Activated naive CD4-positive, alpha-beta T cell treated with anti-CD3 and anti-CD28 coated beads, Interleukin-2, amount 10 ng/mL, durations not matched to agents 7 days and 5 days (primary cell): ENCODE data around the gene PIAS1.
"Not testable (repeated sequence)": the region's sequence is repeated elsewhere in the genome, so short reads cannot be mapped to it uniquely, and the experiment has no call there.

ENCODE experiments used
- CTCF ChIA-PET: fragments of 350-600 bp; sonication (Branson Sonifier 250); formaldehyde crosslinking; loops from one replicate; lab custom pipeline; 2021; ENCODE audit warnings: antibody characterized with exemption; lab: Charles Lee
- DNase-seq: peaks from one replicate; pipeline ENCODE4 v3.0.0-alpha.2; 2020
- H3K27ac Mint-ChIP-seq: one replicate; pipeline ENCODE4 v1.8.0; 2021; ENCODE audit warnings: mild to moderate bottlenecking, moderate library complexity, mixed read lengths
- H3K27me3 Mint-ChIP-seq: one replicate; pipeline ENCODE4 v1.8.0; 2021; ENCODE audit warnings: mild to moderate bottlenecking, mixed read lengths
- H3K36me3 Mint-ChIP-seq: one replicate; pipeline ENCODE4 v1.8.0; 2021; ENCODE audit warnings: mixed read lengths
- H3K4me1 Mint-ChIP-seq: one replicate; pipeline ENCODE4 v1.8.0; 2021; ENCODE audit warnings: mixed read lengths
- H3K4me3 Mint-ChIP-seq: one replicate; pipeline ENCODE4 v1.8.0; 2021; ENCODE audit warnings: mild to moderate bottlenecking, moderate library complexity, mixed read lengths
- H3K9me3 Mint-ChIP-seq: one replicate; pipeline ENCODE4 v1.8.0; 2021; ENCODE audit warnings: mixed read lengths

The PIAS1 gene

DNA sequence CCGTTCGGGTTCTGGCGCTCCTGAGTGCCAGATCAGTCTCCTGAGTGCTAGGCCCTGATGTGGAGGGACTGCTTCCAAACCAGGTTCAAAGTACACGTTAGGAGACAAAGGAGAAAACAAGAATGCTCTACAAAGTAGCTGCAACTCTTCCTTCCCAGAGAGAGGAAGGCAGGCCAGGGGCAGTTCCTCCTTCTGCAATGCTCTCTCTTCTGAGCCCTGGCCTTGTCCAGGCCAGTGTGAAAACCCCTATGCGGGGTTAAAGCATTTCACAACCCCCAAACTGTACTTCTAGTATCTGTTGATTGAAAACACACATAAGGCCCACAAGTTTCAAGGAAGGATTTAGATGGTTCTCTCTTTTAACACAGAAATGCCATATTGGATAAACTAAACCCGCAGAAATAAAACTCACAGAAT is 160.7 kb downstream of the PIAS1 start:
- CTCF ChIA-PET: no interaction called here
- Mint-ChIP-seq H3K4me3 (no peak overlapping the region), H3K36me3 (peaks cover 11% of the 10 kb centered on the region), H3K9me3 (no peaks in the 10 kb centered on the region), H3K27ac (no peak overlapping the region), H3K27me3 (no peaks in the 10 kb centered on the region), H3K4me1 (peaks cover 10% of the 10 kb centered on the region)
- DNase-seq: no peak

DNA sequence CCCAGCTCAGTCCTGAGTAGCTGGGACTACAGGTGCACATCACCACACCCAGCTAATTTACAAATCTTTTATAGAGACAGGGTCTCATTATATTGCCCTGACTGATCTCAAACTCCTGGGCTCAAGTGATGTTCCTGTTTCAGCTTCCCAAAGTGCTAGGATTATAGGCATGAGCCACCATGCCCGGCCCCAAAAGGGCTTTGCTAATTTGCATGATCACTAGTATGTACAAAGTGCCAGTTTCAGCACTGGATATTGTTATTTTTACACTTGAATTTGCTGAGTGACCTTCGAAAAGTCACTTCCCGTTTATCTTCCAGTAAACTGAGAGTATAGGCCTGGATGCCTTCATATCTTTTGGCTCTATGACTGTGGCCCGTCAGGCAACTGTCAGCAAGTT is 163.2 kb downstream of the PIAS1 start:
- no peak for DNase-seq
- no peaks in the 10 kb centered on the region for H3K4me1 Mint-ChIP-seq

DNA sequence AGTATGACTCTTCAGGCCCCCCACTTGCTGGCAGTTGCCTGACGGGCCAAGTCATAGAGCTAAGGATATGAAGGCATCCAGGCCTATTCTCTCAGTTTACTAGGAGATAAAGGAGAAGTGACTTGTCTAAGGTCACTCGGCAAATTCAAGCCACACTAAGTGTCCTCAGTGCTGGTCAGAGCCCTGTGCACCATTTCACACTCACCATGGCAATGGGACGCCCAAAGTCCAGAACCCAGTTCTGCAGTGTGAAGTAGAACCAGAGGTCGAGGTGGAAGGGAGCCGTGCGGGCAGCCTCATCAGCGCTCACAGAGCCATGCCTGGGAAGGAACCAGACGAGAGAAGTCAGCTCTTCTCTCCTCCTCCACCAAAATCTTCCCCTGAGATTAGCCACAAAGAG is 164.2 kb downstream of the PIAS1 start:
- Mint-ChIP-seq H3K9me3 (no peaks in the 10 kb centered on the region), H3K4me3 (no peak overlapping the region), H3K27ac (peak overlapping the region; percentile 49), H3K4me1 (peaks cover 2% of the 10 kb centered on the region), H3K27me3 (no peaks in the 10 kb centered on the region), H3K36me3 (peaks cover 18% of the 10 kb centered on the region)
- no peak for DNase-seq
- CTCF ChIA-PET: no interaction called here

More for the DNA sequence above, 163.2 kb downstream of the PIAS1 start:
- Mint-ChIP-seq H3K9me3 (no peaks in the 10 kb centered on the region), H3K4me3 (no peak overlapping the region), H3K27ac (no peak overlapping the region), H3K36me3 (peaks cover 13% of the 10 kb centered on the region), H3K27me3 (no peaks in the 10 kb centered on the region)
- CTCF ChIA-PET: no interaction called here

DNA sequence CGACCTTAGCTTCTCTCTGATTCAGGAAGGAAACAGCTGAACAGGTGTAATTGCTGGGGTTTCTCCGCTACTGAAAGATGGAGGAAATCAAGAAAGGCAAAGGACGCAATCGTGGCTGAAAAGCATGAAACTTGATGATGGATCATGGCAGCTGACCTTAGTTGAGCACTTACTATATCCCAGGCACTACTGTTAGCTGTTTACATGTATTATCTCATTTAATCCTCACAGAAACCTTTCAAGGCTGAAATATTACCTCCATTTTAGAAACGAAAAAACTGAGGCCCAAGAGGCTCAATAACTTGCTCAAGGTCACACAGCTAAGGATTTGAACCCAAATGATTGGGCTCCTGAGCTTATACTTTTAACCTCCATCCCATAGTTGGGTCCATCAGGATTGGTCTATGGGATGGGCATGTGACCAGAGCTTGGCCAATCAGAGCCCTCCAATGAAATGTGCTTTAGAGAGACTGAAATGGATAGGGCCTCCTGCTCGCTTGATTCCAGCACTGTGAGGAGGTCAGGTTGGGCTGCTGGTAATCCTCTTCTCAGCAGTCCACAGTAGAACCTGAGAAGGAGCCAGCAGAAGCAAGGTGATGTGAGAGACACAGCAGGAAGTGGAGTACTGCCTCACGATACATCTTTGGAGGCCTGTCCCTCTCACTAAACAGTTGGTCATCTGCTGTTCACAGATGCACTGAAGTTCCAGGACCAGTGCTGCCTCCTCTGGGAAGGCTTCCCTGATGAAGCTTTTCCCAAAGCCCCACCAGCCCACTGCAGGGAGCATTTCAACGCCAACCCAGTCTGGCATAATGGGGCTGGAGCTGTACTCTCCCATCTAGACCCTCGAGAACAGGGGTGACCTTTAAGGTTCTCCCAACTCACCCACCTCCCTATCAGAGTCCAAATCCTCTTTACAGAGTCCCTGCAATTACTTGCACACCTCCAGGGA is 165.0 kb downstream of the PIAS1 start:
- CTCF ChIA-PET: interaction anchor here (1.2 kb wide), 1 partner anchor 9 kb away, joined by 3 read pairs; no protein-coding TSS in a partner anchor

DNA sequence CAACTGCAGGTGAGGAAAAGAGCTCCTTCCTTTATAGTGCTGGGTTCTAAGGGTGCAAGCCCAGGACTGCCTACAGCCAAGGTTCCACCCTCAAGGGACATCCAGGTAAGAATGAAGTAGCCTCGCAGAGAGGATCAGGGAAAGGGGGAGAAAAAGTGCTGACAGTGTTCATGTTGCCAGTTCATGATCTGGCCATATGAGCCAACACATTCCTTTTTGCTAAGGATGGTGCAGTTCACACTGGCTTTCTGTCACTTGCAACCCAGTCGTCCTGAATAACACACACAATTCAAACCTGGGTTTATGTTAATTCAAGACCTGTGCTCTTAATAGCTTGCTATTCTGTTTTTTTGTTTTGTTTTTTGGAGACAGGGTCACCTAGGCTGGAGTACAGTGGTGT is 166.4 kb downstream of the PIAS1 start:
- no peaks in the 10 kb centered on the region for H3K27me3 Mint-ChIP-seq
- CTCF ChIA-PET: interaction anchor here (1.2 kb wide), 1 partner anchor 10 kb away, joined by 3 read pairs; no protein-coding TSS in a partner anchor
- H3K4me3 Mint-ChIP-seq: no peak overlapping the region
- DNase-seq: no peak
- no peaks in the 10 kb centered on the region for H3K9me3 Mint-ChIP-seq
- peaks cover 25% of the 10 kb centered on the region for H3K36me3 Mint-ChIP-seq
- no peak overlapping the region for H3K27ac Mint-ChIP-seq
- peaks cover 14% of the 10 kb centered on the region for H3K4me1 Mint-ChIP-seq

More for the DNA sequence above, 165.0 kb downstream of the PIAS1 start:
- H3K9me3 Mint-ChIP-seq: no peaks in the 10 kb centered on the region
- H3K27ac Mint-ChIP-seq: no peak overlapping the region
- H3K36me3 Mint-ChIP-seq: peaks cover 18% of the 10 kb centered on the region
- no peaks in the 10 kb centered on the region for H3K27me3 Mint-ChIP-seq
- no peak overlapping the region for H3K4me3 Mint-ChIP-seq
- DNase-seq: no peak
- H3K4me1 Mint-ChIP-seq: peaks cover 2% of the 10 kb centered on the region

DNA sequence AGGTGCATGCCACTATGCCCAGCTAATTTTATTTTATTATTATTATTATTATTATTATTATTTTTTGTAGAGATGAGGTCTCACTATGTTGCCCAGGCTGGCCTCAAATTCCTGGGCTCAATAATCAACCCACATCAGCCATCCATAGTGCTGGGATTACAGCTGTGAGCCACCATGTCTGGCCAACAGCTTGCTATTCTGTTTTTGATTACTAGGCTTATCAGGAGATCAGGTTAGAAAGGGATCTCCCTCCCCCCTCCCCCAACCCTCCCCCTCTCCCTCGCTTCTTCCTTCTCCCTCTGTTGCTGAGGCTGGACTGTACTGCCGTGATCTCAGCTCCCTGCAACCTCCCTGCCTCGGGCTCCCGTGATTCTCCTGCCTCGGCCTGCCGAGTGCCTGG is 166.9 kb downstream of the PIAS1 start:
- DNase-seq: no peak
- Mint-ChIP-seq H3K27ac (no peak overlapping the region), H3K4me1 (peaks cover 14% of the 10 kb centered on the region), H3K4me3 (no peak overlapping the region), H3K9me3 (no peaks in the 10 kb centered on the region), H3K27me3 (no peaks in the 10 kb centered on the region), H3K36me3 (peaks cover 25% of the 10 kb centered on the region)
- CTCF ChIA-PET: interaction anchor here (1.2 kb wide), 1 partner anchor 11 kb away, joined by 3 read pairs; no protein-coding TSS in a partner anchor

DNA sequence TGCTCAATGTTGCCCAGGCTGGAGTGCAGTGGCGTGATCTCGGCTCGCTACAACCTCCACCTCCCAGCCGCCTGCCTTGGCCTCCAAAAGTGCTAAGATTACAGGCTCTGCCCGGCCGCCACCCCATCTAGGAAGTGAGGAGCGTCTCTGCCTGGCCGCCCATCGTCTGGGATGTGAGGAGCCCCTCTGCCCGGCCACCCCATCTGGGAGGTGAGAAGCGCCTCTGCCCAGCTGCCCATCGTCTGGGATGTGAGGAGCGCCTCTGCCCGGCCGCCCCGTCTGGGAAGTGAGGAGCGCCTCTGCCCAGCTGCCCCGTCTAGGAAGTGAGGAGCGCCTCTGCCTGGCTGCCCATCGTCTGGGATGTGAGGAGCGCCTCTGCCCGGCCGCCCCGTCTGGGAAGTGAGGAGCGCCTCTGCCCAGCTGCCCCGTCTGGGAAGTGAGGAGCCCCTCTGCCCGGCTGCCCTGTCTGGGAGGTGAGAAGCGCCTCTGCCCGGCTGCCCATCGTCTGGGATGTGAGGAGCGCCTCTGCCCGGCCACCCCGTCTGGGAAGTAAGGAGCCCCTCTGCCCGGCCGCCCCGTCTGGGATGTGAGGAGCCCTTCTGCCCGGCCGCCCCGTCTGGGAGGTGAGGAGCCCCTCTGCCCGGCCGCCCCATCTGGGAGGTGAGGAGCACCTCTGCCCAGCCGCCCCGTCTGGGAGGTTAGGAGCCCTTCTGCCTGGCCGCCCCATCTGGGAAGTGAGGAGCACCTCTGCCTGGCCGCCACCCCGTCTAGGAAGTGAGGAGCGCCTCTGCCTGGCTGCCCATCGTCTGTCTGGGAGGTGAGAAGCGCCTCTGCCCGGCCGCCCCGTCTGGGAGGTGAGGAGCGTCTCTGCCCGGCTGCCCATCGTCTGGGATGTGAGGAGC is 167.7 kb downstream of the PIAS1 start:
- H3K9me3 Mint-ChIP-seq, CTCF ChIA-PET: not testable (repeated sequence)

DNA sequence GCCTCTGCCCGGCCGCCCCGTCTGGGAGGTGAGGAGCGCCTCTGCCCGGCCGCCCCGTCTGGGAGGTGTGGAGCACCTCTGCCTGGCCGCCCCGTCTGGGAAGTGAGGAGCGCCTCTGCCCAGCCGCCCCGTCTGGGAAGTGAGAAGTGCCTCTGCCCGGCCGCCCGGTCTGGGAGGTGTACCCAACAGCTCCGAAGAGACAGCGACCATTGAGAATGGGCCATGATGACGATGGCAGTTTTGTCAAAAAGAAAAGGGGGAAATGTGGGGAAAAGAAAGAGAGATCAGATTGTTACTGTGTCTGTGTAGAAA is 168.3 kb downstream of the PIAS1 start:
- DNase-seq, CTCF ChIA-PET, H3K27me3 Mint-ChIP-seq, H3K4me3 Mint-ChIP-seq, H3K9me3 Mint-ChIP-seq, H3K27ac Mint-ChIP-seq: not testable (repeated sequence)
- H3K4me1 Mint-ChIP-seq: peaks cover 23% of the 10 kb centered on the region
- H3K36me3 Mint-ChIP-seq: peaks cover 23% of the 10 kb centered on the region

More for the DNA sequence above, 167.7 kb downstream of the PIAS1 start:
- Mint-ChIP-seq H3K4me1 (peaks cover 20% of the 10 kb centered on the region), H3K36me3 (peaks cover 25% of the 10 kb centered on the region)
- not testable (repeated sequence) for H3K4me3 Mint-ChIP-seq, DNase-seq, H3K27me3 Mint-ChIP-seq, H3K27ac Mint-ChIP-seq

DNA sequence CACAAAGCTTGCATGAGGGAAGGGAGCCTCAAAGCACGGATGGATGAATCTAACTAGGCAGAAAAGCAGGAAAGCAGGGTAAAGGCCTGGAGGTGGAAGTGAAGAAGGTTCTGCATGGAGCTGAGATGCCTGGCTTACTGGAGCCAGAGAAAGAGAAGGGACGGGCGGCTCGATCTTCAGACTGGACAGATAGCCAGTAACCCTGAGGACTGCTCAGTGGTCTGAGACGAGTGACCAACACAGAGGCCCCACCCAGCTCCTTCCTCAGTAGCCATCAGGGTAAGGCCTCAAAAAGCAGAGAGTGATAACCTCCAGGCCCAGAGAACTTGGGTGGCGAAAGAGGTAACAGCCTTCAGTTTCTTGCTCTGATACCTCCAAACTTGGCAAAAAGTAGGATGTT is 169.1 kb downstream of the PIAS1 start:
- H3K4me3 Mint-ChIP-seq: no peak overlapping the region
- H3K4me1 Mint-ChIP-seq: peaks cover 31% of the 10 kb centered on the region
- H3K27me3 Mint-ChIP-seq: no peaks in the 10 kb centered on the region
- H3K36me3 Mint-ChIP-seq: peaks cover 19% of the 10 kb centered on the region
- H3K27ac Mint-ChIP-seq: no peak overlapping the region
- no peaks in the 10 kb centered on the region for H3K9me3 Mint-ChIP-seq
- DNase-seq: no peak
- CTCF ChIA-PET: no interaction called here

DNA sequence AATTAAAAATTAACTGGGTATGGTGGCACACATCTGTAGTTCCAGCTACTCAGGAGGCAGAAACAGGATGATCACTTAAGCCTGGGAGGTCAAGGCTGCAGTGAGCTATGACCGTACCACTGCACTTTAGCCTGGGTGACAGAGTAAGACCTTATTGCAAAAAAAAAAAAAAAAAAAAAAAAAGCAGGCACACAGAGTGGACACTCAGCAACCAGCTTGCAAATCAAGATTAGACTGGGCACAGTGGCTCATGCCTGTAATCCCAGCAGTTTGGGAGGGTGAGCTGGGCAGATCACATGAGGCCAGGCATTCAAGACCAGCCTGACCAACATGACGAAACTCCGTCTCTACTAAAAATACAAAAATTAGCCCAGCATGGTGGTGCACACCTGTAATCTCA is 170.0 kb downstream of the PIAS1 start:
- Mint-ChIP-seq H3K27ac (no peak overlapping the region), H3K27me3 (no peaks in the 10 kb centered on the region), H3K4me1 (peaks cover 39% of the 10 kb centered on the region), H3K36me3 (peaks cover 22% of the 10 kb centered on the region), H3K9me3 (no peaks in the 10 kb centered on the region), H3K4me3 (no peak overlapping the region)
- CTCF ChIA-PET: interaction anchor here (1.0 kb wide), 1 partner anchor 13 kb away, joined by 4 read pairs; no protein-coding TSS in a partner anchor
- DNase-seq: no peak

DNA sequence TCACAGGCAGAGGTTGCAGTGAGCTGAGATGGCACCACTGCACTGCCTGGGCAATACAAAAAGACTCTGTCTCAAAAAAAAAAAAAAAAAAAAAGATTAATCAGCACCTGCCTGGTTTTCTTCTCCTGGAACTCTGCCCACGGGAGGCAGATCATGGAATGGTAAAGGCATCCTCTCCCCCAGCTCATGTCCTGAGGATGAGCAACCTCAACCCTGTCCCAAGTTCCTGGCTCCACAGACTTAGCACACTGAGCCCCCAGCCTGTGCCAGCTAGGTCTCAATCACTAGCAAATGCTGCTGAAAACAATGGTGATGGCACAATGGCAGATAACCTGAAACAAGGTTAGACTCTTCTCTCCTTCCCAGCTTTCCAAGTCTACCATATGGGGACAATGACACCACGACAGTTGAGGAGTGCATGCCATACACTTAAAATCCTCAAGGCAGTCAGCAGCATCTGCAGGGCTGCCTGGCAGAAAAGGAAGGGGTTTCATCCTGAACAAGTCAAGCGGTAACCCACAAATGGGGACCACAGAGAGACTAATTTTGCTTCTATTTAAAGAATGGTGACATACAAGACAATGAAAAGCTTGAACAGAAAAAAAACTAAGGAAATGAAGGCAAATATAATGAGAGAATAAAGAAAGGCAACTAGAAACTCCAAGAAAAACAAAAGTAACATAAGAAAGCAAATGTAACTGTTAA is 170.6 kb downstream of the PIAS1 start:
- H3K27ac Mint-ChIP-seq: peak overlapping the region; percentile 56
- peaks cover 39% of the 10 kb centered on the region for H3K4me1 Mint-ChIP-seq
- peak; percentile 43 for DNase-seq
- no peaks in the 10 kb centered on the region for H3K9me3 Mint-ChIP-seq
- H3K36me3 Mint-ChIP-seq: peaks cover 22% of the 10 kb centered on the region
- H3K4me3 Mint-ChIP-seq: no peak overlapping the region
- CTCF ChIA-PET: interaction anchor here (1.0 kb wide), 1 partner anchor 14 kb away, joined by 4 read pairs; no protein-coding TSS in a partner anchor
- no peaks in the 10 kb centered on the region for H3K27me3 Mint-ChIP-seq

DNA sequence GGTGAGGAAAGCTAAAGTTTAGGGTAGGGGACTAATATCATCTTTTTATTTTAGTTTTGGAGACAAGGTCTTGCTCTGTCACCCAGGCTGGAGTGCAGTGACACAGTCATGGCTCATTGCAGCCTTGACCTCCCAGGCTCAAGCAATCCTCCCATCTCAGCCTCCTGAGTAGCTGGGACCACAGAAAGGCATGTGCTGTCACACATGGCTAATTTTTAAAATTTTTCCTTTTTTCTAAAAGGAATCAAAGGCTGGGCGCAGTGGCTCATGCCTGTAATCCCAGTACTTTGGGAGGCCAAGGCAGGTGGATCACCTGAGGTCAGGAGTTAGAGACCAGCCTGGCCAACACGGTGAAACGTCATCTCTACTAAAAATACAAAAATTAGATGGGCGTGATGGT is 171.3 kb downstream of the PIAS1 start:
- CTCF ChIA-PET: not testable (repeated sequence)
- H3K27ac Mint-ChIP-seq: peak overlapping the region; percentile 56
- peaks cover 45% of the 10 kb centered on the region for H3K4me1 Mint-ChIP-seq

DNA sequence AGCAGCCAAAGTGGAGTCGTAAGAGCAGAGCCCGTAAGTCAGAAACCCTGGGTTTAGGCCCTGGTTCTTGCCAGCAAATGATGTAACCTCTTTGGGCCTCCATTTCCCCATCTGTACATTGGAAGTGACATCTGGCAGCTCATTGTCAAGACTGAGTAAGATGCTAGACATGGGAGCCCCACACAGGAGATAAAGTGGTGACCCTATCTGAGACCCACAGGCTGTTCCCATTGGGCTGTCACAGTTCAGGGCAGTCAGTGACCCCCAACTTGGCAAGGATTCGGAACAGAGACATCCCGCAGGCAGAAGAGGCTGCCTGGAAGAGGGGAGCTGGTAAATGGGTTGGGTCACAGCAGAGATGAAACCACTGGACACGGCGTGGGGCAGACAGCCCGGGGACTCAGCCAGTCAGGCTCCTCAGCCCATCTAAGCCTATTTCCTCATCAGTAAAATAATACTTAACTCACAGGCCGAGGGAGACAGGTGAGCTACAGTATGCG is 173.6 kb downstream of the PIAS1 start:
- peaks cover 21% of the 10 kb centered on the region for H3K36me3 Mint-ChIP-seq
- H3K27ac Mint-ChIP-seq: peak overlapping the region; percentile 45
- no peaks in the 10 kb centered on the region for H3K9me3 Mint-ChIP-seq
- peaks cover 19% of the 10 kb centered on the region for H3K27me3 Mint-ChIP-seq
- CTCF ChIA-PET: interaction anchor here (0.9 to 1.6 kb wide), 5 partner anchors 16 to 79 kb away, joined by 3 to 6 read pairs (median 4); no protein-coding TSS in a partner anchor
- peaks cover 50% of the 10 kb centered on the region for H3K4me1 Mint-ChIP-seq
- no peak for DNase-seq
- peak overlapping the region; percentile 90 for H3K4me3 Mint-ChIP-seq

More for the DNA sequence above, 171.3 kb downstream of the PIAS1 start:
- not testable (repeated sequence) for H3K9me3 Mint-ChIP-seq, DNase-seq, H3K27me3 Mint-ChIP-seq, H3K4me3 Mint-ChIP-seq
- H3K36me3 Mint-ChIP-seq: peaks cover 22% of the 10 kb centered on the region
